Trophoblast cell (in vitro differentiated cells and primary cell): ENCODE results near the gene RNF11.

Experiments used
- DNase-seq, 2 donors: peaks; one replicate each; pipeline ENCODE4 v3.0.0-alpha.2; 2016
- H2AFZ ChIP-seq: 2 replicates; pipeline ENCODE4 v1.6.1; 2013; ENCODE audit warnings: low read length, moderate library complexity, mild to moderate bottlenecking; ENCODE audit not compliant: insufficient read depth, poor library complexity
- H2AK5ac ChIP-seq: 2 replicates; pipeline ENCODE4 v1.6.1; 2013; ENCODE audit warnings: mild to moderate bottlenecking, low read length
- H2BK120ac ChIP-seq: 2 replicates; pipeline ENCODE4 v1.6.1; 2013; ENCODE audit warnings: low read length, mild to moderate bottlenecking, moderate library complexity; ENCODE audit not compliant: insufficient read depth, poor library complexity
- H2BK12ac ChIP-seq: 2 replicates; pipeline ENCODE4 v1.6.1; 2013; ENCODE audit warnings: mild to moderate bottlenecking, low read length, moderate library complexity
- H2BK5ac ChIP-seq: 2 replicates; pipeline ENCODE4 v1.6.1; 2013; ENCODE audit warnings: low read length, low read depth, moderate library complexity, mild to moderate bottlenecking; ENCODE audit not compliant: poor library complexity
- H3K14ac ChIP-seq: 2 replicates; pipeline ENCODE4 v1.6.1; 2013; ENCODE audit warnings: mild to moderate bottlenecking, low read length
- H3K18ac ChIP-seq: 2 replicates; pipeline ENCODE4 v1.6.1; 2013; ENCODE audit warnings: mild to moderate bottlenecking, low read length
- H3K23ac ChIP-seq: 2 replicates; pipeline ENCODE4 v1.6.1; 2013; ENCODE audit warnings: low read length
- H3K27ac ChIP-seq: 2 replicates; pipeline ENCODE4 v1.5.1; 2013; ENCODE audit warnings: low read depth, mild to moderate bottlenecking, inconsistent platforms, low read length, moderate library complexity
- H3K27me3 ChIP-seq: 2 replicates; pipeline ENCODE4 v1.6.1; 2013; ENCODE audit warnings: inconsistent platforms, mild to moderate bottlenecking, low read length, moderate library complexity; ENCODE audit not compliant: insufficient read depth
- H3K36me3 ChIP-seq, 2 experiments: 1 replicate in 1 of 2; 2 replicates in 1 of 2; pipeline ENCODE4 v1.6.1; 2013; ENCODE audit warnings: low read length in 2 of 2, mild to moderate bottlenecking in 2 of 2, moderate library complexity in 1 of 2; ENCODE audit not compliant: insufficient read depth in 2 of 2, control insufficient read depth in 1 of 2
- H3K4ac ChIP-seq: 2 replicates; pipeline ENCODE4 v1.6.1; 2013; ENCODE audit warnings: low read depth, mild to moderate bottlenecking, low read length, moderate library complexity
- H3K4me1 ChIP-seq, 2 experiments: 1 replicate in 1 of 2; 2 replicates in 1 of 2; pipeline ENCODE4 v1.6.1; 2013; ENCODE audit warnings: low read length in 2 of 2, mild to moderate bottlenecking in 2 of 2, moderate library complexity in 1 of 2; ENCODE audit not compliant: insufficient read depth in 2 of 2, control insufficient read depth in 1 of 2
- H3K4me2 ChIP-seq: 2 replicates; pipeline ENCODE4 v1.6.1; 2013; ENCODE audit warnings: inconsistent platforms, mild to moderate bottlenecking, low read length, moderate library complexity
- H3K4me3 ChIP-seq: 2 replicates; pipeline ENCODE4 v1.5.1; 2013; ENCODE audit warnings: mild to moderate bottlenecking, low read depth, low read length, inconsistent platforms
- H3K79me1 ChIP-seq: one replicate; pipeline ENCODE4 v1.6.1; 2013; ENCODE audit warnings: low read length
- H3K79me2 ChIP-seq: 2 replicates; pipeline ENCODE4 v1.6.1; 2013; ENCODE audit warnings: low read length, mild to moderate bottlenecking; ENCODE audit not compliant: control insufficient read depth, insufficient read depth, poor library complexity
- H3K9ac ChIP-seq: 2 replicates; pipeline ENCODE4 v1.6.1; 2013; ENCODE audit warnings: mild to moderate bottlenecking, low read length
- H3K9me3 ChIP-seq: 2 replicates; pipeline ENCODE4 v1.6.1; 2013; ENCODE audit warnings: low read depth, mild to moderate bottlenecking, control low read depth, inconsistent platforms, low read length; ENCODE audit not compliant: insufficient read depth
- H4K12ac ChIP-seq: 2 replicates; pipeline ENCODE4 v1.6.1; 2013; ENCODE audit warnings: low read depth, mild to moderate bottlenecking, low read length, moderate library complexity
- H4K8ac ChIP-seq: 2 replicates; pipeline ENCODE4 v1.6.1; 2013; ENCODE audit warnings: low read depth, mild to moderate bottlenecking, low read length, moderate library complexity
- H4K91ac ChIP-seq: one replicate; pipeline ENCODE4 v1.6.1; 2013; ENCODE audit warnings: low read depth, mild to moderate bottlenecking, low read length, moderate library complexity
- WGBS: extraction: QIAGEN DNeasy Blood & Tissue Kit; methylation state at CpG from one replicate; pipeline ENCODE4 v1.1.7; 2013; ENCODE audit warnings: missing lambda C conversion rate; ENCODE audit not compliant: insufficient read length, insufficient coverage; ENCODE audit errors: extremely low coverage; 5-methylcytosine and 5-hydroxymethylcytosine counted together

The RNF11 gene

GRCh38 chr1:51299981-51300670 lies 64.1 kb downstream of the RNF11 start:
- Histone ChIP-seq H3K79me1 (no peaks in the 10 kb centered on the region), H4K8ac (no peak overlapping the region), H3K4me3 (no peak overlapping the region), H3K9ac (no peak overlapping the region), H3K79me2 (no peaks in the 10 kb centered on the region), H2AK5ac (no peak overlapping the region), H3K9me3 (peaks cover 10% of the 10 kb centered on the region), H3K27ac (no peak overlapping the region), H2AFZ (no peak overlapping the region), H3K18ac (no peak overlapping the region), H3K36me3 (no peaks in the 10 kb centered on the region), H3K23ac (no peak overlapping the region), H3K4me1 (peaks cover 3 to 7% of the 10 kb centered on the region in 2 experiments), H3K4me2 (no peak overlapping the region), H4K12ac (no peak overlapping the region), H3K27me3 (no peaks in the 10 kb centered on the region), H2BK12ac (no peak overlapping the region), H3K4ac (no peak overlapping the region), H2BK5ac (no peak overlapping the region), H3K14ac (no peak overlapping the region), H4K91ac (no peak overlapping the region), H2BK120ac (no peak overlapping the region)
- no peak for DNase-seq
- WGBS: no CpG with 5 or more reads among the region's 6 CpGs

- H3K4me3 ChIP-seq: no peak overlapping the region
- H3K79me1 ChIP-seq: no peaks in the 10 kb centered on the region
- H3K14ac ChIP-seq: no peak overlapping the region
- H2BK120ac ChIP-seq: no peak overlapping the region
- H2AFZ ChIP-seq: no peak overlapping the region
- H3K36me3 ChIP-seq: no peaks in the 10 kb centered on the region
- H4K8ac ChIP-seq: no peak overlapping the region
- H3K4me2 ChIP-seq: no peak overlapping the region
- no peak overlapping the region for H3K4ac ChIP-seq
- H2BK5ac ChIP-seq: no peak overlapping the region
- no peak overlapping the region for H3K9ac ChIP-seq
- H2BK12ac ChIP-seq: no peak overlapping the region
- no peak overlapping the region for H3K27ac ChIP-seq
- H3K18ac ChIP-seq: no peak overlapping the region
- no peaks in the 10 kb centered on the region for H3K27me3 ChIP-seq
- H4K91ac ChIP-seq: no peak overlapping the region
- H3K9me3 ChIP-seq: peaks cover 10% of the 10 kb centered on the region
- no peak for DNase-seq
- no peak overlapping the region for H2AK5ac ChIP-seq
- H3K79me2 ChIP-seq: no peaks in the 10 kb centered on the region
- no peak overlapping the region for H3K23ac ChIP-seq
- peaks cover 3 to 4% of the 10 kb centered on the region in 2 experiments for H3K4me1 ChIP-seq
- H4K12ac ChIP-seq: no peak overlapping the region
- no CpG with 5 or more reads among the region's 10 CpGs for WGBS
Observed at GRCh38 chr1:51301152-51301843, 65.2 kb downstream of the RNF11 start.

GRCh38 chr1:51301844-51302162 lies 65.7 kb downstream of the RNF11 start:
- no peak for DNase-seq
- Histone ChIP-seq H2AFZ (no peak overlapping the region), H3K27ac (no peak overlapping the region)

GRCh38 chr1:51302270-51302669 lies 66.2 kb downstream of the RNF11 start:
- Histone ChIP-seq H4K91ac (no peak overlapping the region), H3K79me2 (no peaks in the 10 kb centered on the region), H3K9me3 (peaks cover 10% of the 10 kb centered on the region), H4K8ac (no peak overlapping the region), H2BK120ac (no peak overlapping the region), H3K4me2 (no peak overlapping the region), H2AK5ac (no peak overlapping the region), H3K27ac (no peak overlapping the region), H3K36me3 (no peaks in the 10 kb centered on the region), H3K23ac (no peak overlapping the region), H2AFZ (no peak overlapping the region), H3K4me1 (no peaks in the 10 kb centered on the region), H3K4ac (no peak overlapping the region), H3K4me3 (no peak overlapping the region), H3K18ac (no peak overlapping the region), H3K27me3 (no peaks in the 10 kb centered on the region), H3K79me1 (no peaks in the 10 kb centered on the region), H3K14ac (no peak overlapping the region), H4K12ac (no peak overlapping the region), H2BK12ac (no peak overlapping the region), H2BK5ac (no peak overlapping the region), H3K9ac (no peak overlapping the region)
- no peak for DNase-seq
- no CpG with 5 or more reads among the region's 10 CpGs for WGBS

More at GRCh38 chr1:51301844-51302162, 65.7 kb downstream of the RNF11 start:
- H2BK120ac ChIP-seq: no peak overlapping the region
- H3K79me1 ChIP-seq: no peaks in the 10 kb centered on the region
- H3K4me1 ChIP-seq: no peaks in the 10 kb centered on the region
- H4K12ac ChIP-seq: no peak overlapping the region
- no peak overlapping the region for H2BK12ac ChIP-seq
- no peak overlapping the region for H3K18ac ChIP-seq
- no peak overlapping the region for H3K14ac ChIP-seq
- no peak overlapping the region for H4K91ac ChIP-seq
- H3K36me3 ChIP-seq: no peaks in the 10 kb centered on the region
- H3K23ac ChIP-seq: no peak overlapping the region
- no CpG with 5 or more reads among the region's 3 CpGs for WGBS
- H3K79me2 ChIP-seq: no peaks in the 10 kb centered on the region
- H3K9ac ChIP-seq: no peak overlapping the region
- no peak overlapping the region for H4K8ac ChIP-seq
- no peak overlapping the region for H2BK5ac ChIP-seq
- no peak overlapping the region for H2AK5ac ChIP-seq
- H3K27me3 ChIP-seq: no peaks in the 10 kb centered on the region
- no peak overlapping the region for H3K4me3 ChIP-seq
- no peak overlapping the region for H3K4ac ChIP-seq
- H3K9me3 ChIP-seq: peaks cover 10% of the 10 kb centered on the region
- H3K4me2 ChIP-seq: no peak overlapping the region
